ENCODE results near the gene RRP12. TPM values are rescaled to one million over a fixed set of nuclear protein-coding genes. Genes with fewer than 3 reads are reported as not detected.

Gene RRP12
- total and polyA plus RNA-seq, 4 donors = 12.7 to 44.2 (median 21.8) TPM

DNA sequence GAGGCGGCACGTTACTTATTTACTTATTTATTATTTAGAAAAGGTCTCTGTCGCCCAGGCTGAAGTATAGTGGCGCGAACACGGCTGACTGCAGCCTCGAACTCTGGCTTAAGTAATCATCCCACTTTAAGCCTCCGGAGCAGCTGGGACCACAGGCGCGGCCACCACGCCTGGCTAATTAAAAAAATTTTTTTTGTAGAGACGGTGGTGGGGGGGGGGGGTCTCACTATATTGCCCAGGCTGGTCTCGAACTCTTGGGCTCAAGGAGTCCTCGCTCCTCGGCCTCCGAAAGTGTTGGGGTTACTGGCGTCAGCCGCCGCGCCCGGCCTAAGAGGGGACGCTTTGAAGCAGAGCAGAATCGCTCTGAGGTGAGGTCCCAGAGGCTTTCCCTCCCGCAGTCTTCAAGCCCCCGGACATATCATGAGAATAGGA lies 65.9 kb downstream of the RRP12 start:
- peaks cover 0 to 15% (median 5%) of the 10 kb centered on the region in 3 donors for H3K27me3 ChIP-seq (ENCODE audit: control insufficient read depth in 3 of 3, insufficient read depth in 3 of 3, low read length in 2 of 3)
- H3K9ac ChIP-seq (ENCODE audit: insufficient read depth in 1 of 2, low read length in 2 of 2) = peak overlapping the region in 1 of 2 donors; percentile 65
- no peak overlapping the region for H3K4me3 ChIP-seq
- TF ChIP-seq, protein P1, sequence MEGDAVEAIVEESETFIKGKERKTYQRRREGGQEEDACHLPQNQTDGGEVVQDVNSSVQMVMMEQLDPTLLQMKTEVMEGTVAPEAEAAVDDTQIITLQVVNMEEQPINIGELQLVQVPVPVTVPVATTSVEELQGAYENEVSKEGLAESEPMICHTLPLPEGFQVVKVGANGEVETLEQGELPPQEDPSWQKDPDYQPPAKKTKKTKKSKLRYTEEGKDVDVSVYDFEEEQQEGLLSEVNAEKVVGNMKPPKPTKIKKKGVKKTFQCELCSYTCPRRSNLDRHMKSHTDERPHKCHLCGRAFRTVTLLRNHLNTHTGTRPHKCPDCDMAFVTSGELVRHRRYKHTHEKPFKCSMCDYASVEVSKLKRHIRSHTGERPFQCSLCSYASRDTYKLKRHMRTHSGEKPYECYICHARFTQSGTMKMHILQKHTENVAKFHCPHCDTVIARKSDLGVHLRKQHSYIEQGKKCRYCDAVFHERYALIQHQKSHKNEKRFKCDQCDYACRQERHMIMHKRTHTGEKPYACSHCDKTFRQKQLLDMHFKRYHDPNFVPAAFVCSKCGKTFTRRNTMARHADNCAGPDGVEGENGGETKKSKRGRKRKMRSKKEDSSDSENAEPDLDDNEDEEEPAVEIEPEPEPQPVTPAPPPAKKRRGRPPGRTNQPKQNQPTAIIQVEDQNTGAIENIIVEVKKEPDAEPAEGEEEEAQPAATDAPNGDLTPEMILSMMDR (IDR thresholded peaks at IDR 0.05; ENCODE audit: control extremely low read depth, extremely low read depth) = no peak
- H3K9me3 ChIP-seq (ENCODE audit: control insufficient read depth in 4 of 4, insufficient read depth in 3 of 4, low read length in 3 of 4) = no peaks in the 10 kb centered on the region
- WGBS, 2 donors = 7 to 9% methylated on average over 25 of the region's 25 CpGs
- ATAC-seq (ENCODE audit: insufficient read depth, low FRiP score) (no peak), DNase-seq (no peak)
- peaks cover 0 to under 1% (median 0%) of the 10 kb centered on the region in 4 donors for H3K36me3 ChIP-seq (ENCODE audit: control insufficient read depth in 4 of 4, insufficient read depth in 4 of 4, low read length in 4 of 4)
- H3K4me1 ChIP-seq (ENCODE audit: control insufficient read depth in 5 of 5, insufficient read depth in 5 of 5, low read length in 5 of 5) = peaks cover 2 to 27% (median 10%) of the 10 kb centered on the region in 5 donors
- H3K27ac ChIP-seq (ENCODE audit: low read depth in 1 of 2, low read length in 1 of 2) = peak overlapping the region in 1 of 2 donors; percentile 79

DNA sequence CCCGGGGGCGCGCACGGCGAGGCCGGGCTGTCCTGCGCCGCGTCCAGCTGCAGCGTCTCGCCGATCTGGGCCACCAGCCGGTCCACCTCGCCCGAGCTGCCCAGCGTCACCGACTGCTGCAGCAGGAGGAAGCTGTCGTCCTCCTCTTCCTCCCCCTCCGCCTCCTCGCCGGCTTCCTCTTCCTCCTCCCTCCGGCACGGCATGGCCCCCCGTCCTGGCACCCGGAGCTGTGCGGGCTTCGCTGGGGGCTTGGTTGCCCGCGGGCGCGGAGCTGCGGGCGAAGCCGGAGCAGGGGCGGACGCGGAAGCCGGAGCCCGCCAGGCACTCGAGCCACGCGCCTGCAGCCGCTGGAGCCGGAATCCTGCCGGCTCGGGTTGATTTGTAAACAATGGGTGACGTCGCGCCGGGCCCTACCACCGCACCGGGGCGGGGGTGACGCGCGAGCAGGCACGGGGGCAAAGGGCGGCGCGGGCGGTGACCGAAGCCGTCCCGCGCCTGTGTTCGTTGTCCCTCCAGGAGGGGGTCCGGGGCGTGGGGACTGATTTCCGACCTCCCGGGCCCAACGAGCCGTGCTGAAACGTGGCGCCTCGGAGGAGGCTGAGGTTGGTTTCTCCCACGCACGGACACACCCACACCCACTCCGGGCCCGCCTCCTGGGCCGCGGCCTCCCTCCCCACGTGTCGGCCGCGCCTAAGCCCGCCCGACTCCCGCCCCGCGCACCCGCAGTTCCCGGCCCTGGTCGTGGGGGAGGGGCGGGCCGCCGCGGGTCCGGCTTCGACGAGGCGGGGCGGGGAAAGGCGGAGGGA lies 66.6 kb downstream of the RRP12 start, which contains the start of gene FRAT2:
Gene FRAT2, minus strand, starts transcription at position 360 of the 806 bp plus-strand sequence. Its CDS starts 157 bp downstream, at position 203.
- H3K27ac ChIP-seq (ENCODE audit: low read depth in 1 of 2, low read length in 1 of 2) = peak within 1 kb of the TSS; percentile 93
- DNase-seq (peak; percentile 93 to 96 (median 95)), ATAC-seq (ENCODE audit: insufficient read depth, low FRiP score) (peak; percentile 95)
- peaks cover 0 to 4% (median 0%) of the 10 kb centered on the region in 4 donors for H3K36me3 ChIP-seq (ENCODE audit: control insufficient read depth in 4 of 4, insufficient read depth in 4 of 4, low read length in 4 of 4)
- peaks cover 0 to 15% (median 5%) of the 10 kb centered on the region in 3 donors for H3K27me3 ChIP-seq (ENCODE audit: control insufficient read depth in 3 of 3, insufficient read depth in 3 of 3, low read length in 2 of 3)
- peaks cover 2 to 27% (median 10%) of the 10 kb centered on the region in 5 donors for H3K4me1 ChIP-seq (ENCODE audit: control insufficient read depth in 5 of 5, insufficient read depth in 5 of 5, low read length in 5 of 5)
- H3K4me3 ChIP-seq = peak within 1 kb of the TSS; percentile 89
- TF ChIP-seq, protein P1 (IDR thresholded peaks at IDR 0.05; ENCODE audit: control extremely low read depth, extremely low read depth) = no peak
- 0 to 1% methylated on average over 43 to 103 of the region's 103 CpGs for WGBS, 2 donors
- peak within 1 kb of the TSS; percentile 58 to 65 for H3K9ac ChIP-seq (ENCODE audit: insufficient read depth in 1 of 2, low read length in 2 of 2)
- H3K9me3 ChIP-seq (ENCODE audit: control insufficient read depth in 4 of 4, insufficient read depth in 3 of 4, low read length in 3 of 4) = no peaks in the 10 kb centered on the region

DNA sequence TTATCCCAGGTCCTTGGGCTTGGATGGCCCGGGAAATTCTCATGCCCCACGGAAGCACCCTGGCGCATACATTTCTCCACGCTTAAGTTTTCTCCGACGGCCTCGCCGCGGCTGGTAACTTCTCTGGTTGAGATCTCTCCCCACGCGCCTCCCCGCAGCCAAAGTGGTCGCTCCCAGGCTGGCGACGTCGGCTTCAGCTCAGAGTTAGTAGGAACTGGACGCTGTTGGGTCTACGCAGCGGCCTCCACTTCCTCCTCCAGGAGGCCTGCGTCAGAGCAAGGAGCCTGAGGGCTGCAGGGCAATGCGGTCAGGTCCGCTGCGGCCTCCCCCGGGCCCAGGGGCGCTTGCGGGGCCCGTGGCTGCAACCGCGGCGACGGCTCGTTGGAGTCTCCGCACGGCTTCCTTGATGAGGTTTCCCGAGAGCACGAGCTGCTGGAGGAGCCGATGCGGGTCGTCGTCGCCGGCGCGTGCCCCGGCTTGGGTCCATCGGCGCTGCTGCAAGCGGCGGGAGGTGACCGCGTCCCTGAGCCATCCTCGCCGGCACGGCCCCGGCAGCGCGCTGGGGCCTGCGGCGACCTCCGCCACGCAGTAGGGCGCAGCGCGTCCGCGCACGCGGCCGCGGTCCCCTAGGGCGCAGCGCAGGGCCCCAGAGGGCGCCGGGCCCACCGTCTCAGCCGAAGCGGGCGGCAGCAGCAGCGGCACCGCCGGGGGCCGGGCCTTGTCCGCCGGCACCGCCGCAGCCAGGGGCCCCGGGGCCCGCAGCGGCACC lies 67.4 kb downstream of the RRP12 start:
- peaks cover 0 to 15% (median 5%) of the 10 kb centered on the region in 3 donors for H3K27me3 ChIP-seq (ENCODE audit: control insufficient read depth in 3 of 3, insufficient read depth in 3 of 3, low read length in 2 of 3)
- peak overlapping the region in 1 of 2 donors; percentile 43 for H3K9ac ChIP-seq (ENCODE audit: insufficient read depth in 1 of 2, low read length in 2 of 2)
- H3K9me3 ChIP-seq (ENCODE audit: control insufficient read depth in 4 of 4, insufficient read depth in 3 of 4, low read length in 3 of 4) = no peaks in the 10 kb centered on the region
- no peak for ATAC-seq (ENCODE audit: insufficient read depth, low FRiP score)
- 0% methylated on average over 63 to 89 of the region's 89 CpGs for WGBS, 2 donors
- TF ChIP-seq, protein P1 (IDR thresholded peaks at IDR 0.05; ENCODE audit: control extremely low read depth, extremely low read depth) = no peak
- peaks cover 2 to 31% (median 11%) of the 10 kb centered on the region in 5 donors for H3K4me1 ChIP-seq (ENCODE audit: control insufficient read depth in 5 of 5, insufficient read depth in 5 of 5, low read length in 5 of 5)
- peak overlapping the region; percentile 89 for H3K4me3 ChIP-seq
- H3K27ac ChIP-seq (ENCODE audit: low read depth in 1 of 2, low read length in 1 of 2) = peak overlapping the region; percentile 93
- peaks cover 0 to 4% (median 0%) of the 10 kb centered on the region in 4 donors for H3K36me3 ChIP-seq (ENCODE audit: control insufficient read depth in 4 of 4, insufficient read depth in 4 of 4, low read length in 4 of 4)
- DNase-seq = peak in 2 of 3 donors; percentile 38 to 50

Data from lung (tissue), 12 donors.